PFSK-1 (cell line): ENCODE data around the gene RASA3.

Source experiments
- FOXP2 ChIP-seq: optimal IDR thresholded peaks from 2 replicates; pipeline ENCODE3; 2011; ENCODE audit warnings: borderline replicate concordance, control low read depth, inconsistent platforms; ENCODE audit not compliant: insufficient read depth; ENCODE audit errors: extremely low read length, extremely low read depth
- POLR2AphosphoS5 ChIP-seq: IDR thresholded peaks from 2 replicates; pipeline ENCODE4 v1.6.1; 2012; ENCODE audit warnings: low read depth, mild to moderate bottlenecking, control low read depth, low read length, moderate library complexity
- SIN3A ChIP-seq: IDR thresholded peaks from 2 replicates; pipeline ENCODE4 v1.6.1; 2012; ENCODE audit warnings: mild to moderate bottlenecking, low read length, moderate library complexity, borderline replicate concordance; ENCODE audit not compliant: insufficient read depth
- TAF1 ChIP-seq: IDR thresholded peaks from 2 replicates; pipeline ENCODE4 v1.6.1; 2012; ENCODE audit warnings: low read length, control low read depth, borderline replicate concordance; ENCODE audit not compliant: insufficient read depth
- TF ChIP-seq, protein P1 (sequence below), 2 experiments: IDR thresholded peaks; 2 replicates each; pipeline versions ENCODE4 v1.6.1 to v1.8.0; 2011 to 2012; ENCODE audit warnings: low read depth in 2 of 2, low read length in 2 of 2, control low read depth in 1 of 2, inconsistent platforms in 1 of 2, mild to moderate bottlenecking in 1 of 2, moderate library complexity in 1 of 2; ENCODE audit not compliant: insufficient read depth in 1 of 2

The RASA3 gene

DNA sequence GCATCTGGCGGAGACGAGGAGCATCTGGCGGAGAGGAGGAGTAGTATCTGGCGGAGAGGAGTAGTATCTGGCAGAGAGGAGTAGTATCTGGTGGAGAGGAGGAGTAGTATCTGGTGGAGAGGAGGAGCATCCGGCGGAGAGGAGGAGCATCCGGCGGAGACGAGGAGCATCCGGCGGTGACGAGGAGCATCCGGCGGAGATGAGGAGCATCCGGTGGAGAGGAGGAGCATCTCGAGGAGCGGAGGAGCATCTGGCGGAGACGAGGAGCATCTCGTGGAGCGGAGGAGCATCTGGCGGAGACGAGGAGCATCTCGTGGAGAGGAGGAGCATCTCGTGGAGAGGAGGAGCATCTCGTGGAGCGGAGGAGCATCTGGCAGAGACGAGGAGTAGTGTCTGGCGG is 177.2 kb downstream of the RASA3 start:
- TF ChIP-seq, protein P1, sequence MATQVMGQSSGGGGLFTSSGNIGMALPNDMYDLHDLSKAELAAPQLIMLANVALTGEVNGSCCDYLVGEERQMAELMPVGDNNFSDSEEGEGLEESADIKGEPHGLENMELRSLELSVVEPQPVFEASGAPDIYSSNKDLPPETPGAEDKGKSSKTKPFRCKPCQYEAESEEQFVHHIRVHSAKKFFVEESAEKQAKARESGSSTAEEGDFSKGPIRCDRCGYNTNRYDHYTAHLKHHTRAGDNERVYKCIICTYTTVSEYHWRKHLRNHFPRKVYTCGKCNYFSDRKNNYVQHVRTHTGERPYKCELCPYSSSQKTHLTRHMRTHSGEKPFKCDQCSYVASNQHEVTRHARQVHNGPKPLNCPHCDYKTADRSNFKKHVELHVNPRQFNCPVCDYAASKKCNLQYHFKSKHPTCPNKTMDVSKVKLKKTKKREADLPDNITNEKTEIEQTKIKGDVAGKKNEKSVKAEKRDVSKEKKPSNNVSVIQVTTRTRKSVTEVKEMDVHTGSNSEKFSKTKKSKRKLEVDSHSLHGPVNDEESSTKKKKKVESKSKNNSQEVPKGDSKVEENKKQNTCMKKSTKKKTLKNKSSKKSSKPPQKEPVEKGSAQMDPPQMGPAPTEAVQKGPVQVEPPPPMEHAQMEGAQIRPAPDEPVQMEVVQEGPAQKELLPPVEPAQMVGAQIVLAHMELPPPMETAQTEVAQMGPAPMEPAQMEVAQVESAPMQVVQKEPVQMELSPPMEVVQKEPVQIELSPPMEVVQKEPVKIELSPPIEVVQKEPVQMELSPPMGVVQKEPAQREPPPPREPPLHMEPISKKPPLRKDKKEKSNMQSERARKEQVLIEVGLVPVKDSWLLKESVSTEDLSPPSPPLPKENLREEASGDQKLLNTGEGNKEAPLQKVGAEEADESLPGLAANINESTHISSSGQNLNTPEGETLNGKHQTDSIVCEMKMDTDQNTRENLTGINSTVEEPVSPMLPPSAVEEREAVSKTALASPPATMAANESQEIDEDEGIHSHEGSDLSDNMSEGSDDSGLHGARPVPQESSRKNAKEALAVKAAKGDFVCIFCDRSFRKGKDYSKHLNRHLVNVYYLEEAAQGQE (IDR thresholded peaks at IDR 0.05; ENCODE audit: insufficient read depth in 1 of 2, low read depth in 2 of 2, low read length in 2 of 2), result no peak
- no peak for TF ChIP-seq SIN3A
- no peak for TF ChIP-seq FOXP2
- no peak for TF ChIP-seq POLR2AphosphoS5
- no peak for TF ChIP-seq TAF1

DNA sequence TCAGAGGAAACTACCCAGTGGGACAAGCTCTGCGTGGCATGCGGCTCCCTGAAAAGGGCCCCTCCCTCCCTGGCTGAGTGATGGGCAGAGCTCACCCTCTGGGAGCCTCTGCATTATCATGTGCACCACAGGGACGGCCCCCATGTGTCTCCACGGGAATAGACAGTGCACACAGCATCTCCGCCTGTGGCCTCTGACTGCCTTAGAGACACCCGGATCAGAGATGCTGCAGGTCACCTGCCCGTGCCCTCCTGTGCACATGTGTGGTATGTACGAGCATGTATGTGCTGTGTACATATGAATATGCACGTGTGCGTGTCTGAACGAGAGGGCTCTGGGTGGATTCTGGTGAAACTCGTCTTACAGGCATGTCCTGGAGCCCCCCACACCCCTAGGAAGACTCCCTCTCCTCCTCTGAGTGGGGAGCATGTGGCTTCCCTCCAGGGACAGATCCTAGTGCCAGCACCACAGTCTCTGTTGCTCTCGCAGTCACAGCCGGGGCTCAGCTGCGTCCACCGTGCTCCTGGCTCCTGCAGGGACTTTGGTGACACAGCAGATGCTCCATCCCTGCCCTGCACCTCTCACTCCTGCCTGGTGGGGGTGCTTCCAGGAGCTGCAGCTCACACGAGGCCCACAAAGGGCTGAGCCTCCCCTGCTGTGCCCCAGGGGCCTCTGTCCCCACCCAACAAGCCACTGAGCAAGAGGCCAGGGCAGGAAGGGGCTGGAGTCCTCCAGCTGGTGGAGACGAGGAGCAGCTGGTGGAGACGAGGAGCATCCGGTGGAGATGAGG is 178.2 kb downstream of the RASA3 start:
- TF ChIP-seq, protein P1 (IDR thresholded peaks at IDR 0.05; ENCODE audit: insufficient read depth in 1 of 2, low read depth in 2 of 2, low read length in 2 of 2), result no peak
- no peak for TF ChIP-seq FOXP2
- no peak for TF ChIP-seq POLR2AphosphoS5
- no peak for TF ChIP-seq TAF1
- TF ChIP-seq SIN3A, result no peak

DNA sequence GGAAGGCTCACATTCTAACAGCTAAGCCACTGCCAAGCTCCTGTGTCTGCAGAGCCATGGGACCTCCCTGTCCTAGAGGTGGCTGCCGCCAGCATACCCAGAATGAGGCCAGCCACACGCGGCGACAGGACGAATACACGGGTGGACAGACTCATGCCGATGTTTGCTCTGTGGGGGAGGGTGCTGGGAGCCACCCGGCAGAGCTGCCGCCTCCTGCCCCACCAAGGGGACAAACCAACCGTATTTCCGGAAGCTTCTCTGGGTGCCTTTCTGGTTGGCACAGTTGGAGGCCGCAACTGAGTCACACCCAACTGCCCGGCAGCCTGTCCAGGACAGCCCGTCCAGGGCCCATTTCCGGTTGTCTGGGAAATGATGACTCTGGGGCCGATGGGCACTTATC is 178.9 kb downstream of the RASA3 start:
- no peak for TF ChIP-seq TAF1
- no peak for TF ChIP-seq POLR2AphosphoS5
- TF ChIP-seq SIN3A, result no peak
- no peak for TF ChIP-seq FOXP2
- TF ChIP-seq, protein P1 (IDR thresholded peaks at IDR 0.05; ENCODE audit: insufficient read depth in 1 of 2, low read depth in 2 of 2, low read length in 2 of 2), result no peak

DNA sequence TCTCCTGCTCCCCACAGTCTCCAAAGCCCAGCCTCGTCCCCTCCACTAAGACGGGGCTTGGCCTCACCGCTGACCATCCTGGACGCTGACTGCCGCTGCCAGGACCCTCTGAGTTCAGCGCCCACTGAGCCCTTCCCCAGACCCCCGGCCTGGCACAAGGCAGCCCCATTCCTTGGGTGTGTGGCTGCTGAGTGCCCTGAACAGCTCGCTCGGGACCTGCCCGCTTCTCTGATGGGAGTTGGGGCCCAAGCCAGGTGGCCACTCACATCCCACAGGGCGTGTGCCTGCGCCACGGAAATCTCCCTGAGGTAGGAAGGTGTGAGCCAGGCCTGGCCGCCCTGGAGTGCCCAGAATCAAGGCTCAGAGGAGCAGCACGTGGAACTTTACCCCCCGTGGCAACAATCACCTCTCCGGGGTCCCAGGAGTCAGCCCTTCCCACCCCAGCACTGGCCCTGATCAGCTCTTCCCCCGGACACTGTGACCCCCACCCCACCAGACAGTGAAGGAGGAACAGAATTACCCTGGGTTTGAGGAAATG is 179.4 kb downstream of the RASA3 start:
- TF ChIP-seq SIN3A (no peak), POLR2AphosphoS5 (no peak), TAF1 (no peak), FOXP2 (no peak)
- TF ChIP-seq, protein P1 (IDR thresholded peaks at IDR 0.05; ENCODE audit: insufficient read depth in 1 of 2, low read depth in 2 of 2, low read length in 2 of 2), result no peak
